Renal cortical epithelial cell (primary cell): ENCODE data around the gene ANK3. TPM values are rescaled to one million over a fixed set of nuclear protein-coding genes. Genes with fewer than 3 reads are reported as not detected.

Source experiments
- DNase-seq: peaks from one replicate; pipeline ENCODE4 v3.0.0-alpha.2; 2011; ENCODE audit warnings: low read depth
- total RNA-seq: library from RNA; depleted of rRNA; stranded (reverse); fragments of >200 nt; gene quantifications from 2 replicates; pipeline ENCODE4 v1.2.3, GENCODE V29; 2014

ANK3 gene
- total RNA-seq, 1 donor from 2014 or later = 68.6 TPM

DNA sequence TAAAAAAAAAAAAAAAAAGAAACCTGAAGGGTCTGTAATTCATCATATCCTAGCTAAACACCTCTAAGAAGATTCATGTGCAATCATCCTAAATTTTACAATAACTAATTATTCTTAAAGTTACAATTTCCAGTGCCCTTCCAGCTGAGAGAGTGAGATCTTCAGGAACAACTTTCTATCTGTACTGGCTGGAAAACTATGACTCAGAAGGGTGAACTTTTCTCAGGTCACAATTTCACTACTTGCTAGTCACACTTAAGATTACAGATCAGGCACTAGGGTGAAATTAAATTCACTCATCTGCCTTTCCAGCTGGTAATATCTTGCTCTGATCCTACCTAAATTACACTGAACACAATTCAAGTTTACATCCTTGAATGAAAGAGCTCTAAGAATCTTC is 158.8 kb downstream of the ANK3 start:
- peak; percentile 66 for DNase-seq

DNA sequence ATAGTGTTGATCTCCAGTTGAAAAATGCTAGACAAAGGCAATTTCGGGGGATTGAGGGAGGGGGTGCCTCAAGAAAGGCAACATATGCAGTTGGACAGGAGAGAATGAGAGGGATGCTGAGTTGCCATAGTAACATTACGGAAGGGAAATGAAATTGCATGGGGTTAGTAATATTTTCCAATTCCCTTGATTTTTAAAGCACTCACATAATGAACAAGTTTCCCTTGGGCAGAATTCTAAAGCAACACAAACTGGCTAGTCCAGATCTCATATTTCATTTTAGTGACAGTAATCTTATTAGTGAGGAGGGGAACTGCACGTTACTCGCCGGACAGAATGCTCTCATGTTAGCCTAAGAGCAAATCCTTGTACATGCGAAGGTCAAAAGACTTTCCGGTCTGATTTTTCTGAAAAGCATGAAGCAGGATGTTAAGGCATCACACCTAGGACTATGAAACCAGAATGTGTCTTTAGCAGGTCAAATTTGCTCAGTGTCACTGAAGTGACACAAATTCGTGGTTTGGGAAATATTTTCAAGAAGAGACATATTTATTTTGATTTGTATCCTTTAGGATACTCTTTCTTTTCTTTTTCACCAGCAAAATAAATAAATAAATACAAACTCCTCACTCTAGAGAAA is 165.5 kb downstream of the ANK3 start:
- DNase-seq = no peak

DNA sequence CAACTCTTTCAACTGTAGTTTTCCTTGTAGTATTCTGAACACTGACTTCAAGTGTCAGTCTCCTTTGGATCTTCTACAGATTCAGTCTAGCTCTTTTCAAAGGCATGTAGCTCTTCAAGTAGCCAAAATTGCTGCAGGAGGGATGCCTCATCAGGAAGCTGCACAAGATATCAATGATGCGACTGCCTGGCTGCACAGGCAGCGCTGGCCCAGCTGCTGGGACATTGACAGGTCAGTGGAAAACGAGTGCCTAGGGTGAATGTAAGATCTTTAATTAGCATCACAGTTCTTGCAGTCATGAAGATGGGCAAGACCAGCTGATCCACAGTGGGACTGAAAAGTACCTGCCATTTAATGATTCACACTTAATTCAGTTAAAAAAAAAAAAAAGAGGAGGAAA is 167.6 kb downstream of the ANK3 start:
- DNase-seq = no peak

DNA sequence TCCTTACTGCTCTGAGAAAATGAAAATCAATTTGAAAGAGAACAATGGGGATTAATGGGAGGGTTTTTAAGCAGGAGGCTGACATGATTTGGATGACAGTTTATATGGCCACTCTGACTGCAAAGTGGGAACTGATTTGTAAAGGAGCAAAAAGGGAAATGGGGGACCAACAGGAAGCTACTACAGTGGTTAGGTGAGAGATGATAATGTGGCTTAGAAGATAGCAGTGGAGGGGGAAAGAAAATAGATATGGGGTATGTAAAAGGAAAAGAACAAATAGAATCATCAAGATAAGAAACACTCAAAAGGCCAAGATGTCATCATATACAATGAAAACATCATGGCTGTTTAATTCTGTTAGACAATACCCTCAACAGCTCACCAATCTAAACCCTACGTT is 177.5 kb downstream of the ANK3 start:
- no peak for DNase-seq

DNA sequence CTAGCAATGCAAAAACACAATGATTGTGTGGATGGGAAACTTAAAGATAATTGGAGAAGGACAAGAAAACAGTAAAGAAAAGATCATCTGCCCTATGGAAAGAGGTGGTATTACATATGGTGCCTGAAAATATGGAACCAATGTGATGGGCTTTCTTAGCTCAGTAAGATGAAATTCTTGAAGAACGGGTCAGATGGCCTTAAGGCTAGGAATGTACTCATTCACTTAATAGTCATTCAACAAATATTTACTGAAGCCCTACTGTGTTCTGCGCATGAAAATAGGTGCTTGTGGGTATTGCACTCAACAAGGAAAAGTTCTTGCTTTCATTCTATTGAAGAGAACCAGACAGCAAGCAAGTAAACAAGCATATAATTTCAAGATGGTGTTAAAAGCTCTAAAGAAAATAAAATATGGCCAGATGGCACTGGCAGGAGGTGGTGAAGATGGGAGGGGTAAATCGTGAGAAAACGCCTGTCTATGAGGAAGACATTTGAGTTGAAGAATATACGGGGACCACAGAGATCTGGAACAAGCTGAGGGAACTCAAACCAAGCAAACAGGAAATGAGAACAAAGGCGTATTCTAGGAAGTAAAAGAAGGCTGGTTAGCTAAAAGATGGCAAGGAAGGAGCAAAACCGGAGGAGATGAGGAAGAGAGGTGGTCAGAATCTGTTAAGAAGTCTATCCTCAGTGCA is 179.7 kb downstream of the ANK3 start:
- peak; percentile 6 for DNase-seq

DNA sequence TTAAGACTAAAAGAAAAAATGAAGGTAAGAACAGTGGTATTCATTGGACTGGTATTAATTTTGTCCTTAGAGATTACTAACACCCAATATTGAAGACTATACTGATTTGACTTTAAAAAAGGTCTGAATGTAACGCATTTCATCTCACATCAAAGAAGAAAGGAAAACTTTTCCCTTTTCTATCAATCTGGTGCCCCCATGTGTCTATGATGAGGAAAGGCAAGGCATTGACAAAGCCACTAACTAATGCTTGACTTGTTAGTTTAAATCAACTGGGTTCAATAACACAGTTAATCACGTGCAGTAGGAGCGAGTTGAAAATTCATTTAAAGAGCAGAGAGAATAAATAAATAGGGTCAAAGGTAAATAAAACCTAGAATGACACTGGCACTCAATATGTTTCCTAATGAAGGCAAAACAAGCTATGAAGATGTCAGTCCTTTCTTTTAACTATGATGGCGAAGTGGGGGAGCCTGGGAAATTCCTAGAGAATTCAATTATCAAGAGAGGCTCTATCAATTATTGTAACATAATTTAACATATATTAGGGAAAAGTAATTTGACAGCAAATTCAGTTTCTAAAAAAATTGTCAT is 180.9 kb downstream of the ANK3 start:
- DNase-seq = peak; percentile 54

DNA sequence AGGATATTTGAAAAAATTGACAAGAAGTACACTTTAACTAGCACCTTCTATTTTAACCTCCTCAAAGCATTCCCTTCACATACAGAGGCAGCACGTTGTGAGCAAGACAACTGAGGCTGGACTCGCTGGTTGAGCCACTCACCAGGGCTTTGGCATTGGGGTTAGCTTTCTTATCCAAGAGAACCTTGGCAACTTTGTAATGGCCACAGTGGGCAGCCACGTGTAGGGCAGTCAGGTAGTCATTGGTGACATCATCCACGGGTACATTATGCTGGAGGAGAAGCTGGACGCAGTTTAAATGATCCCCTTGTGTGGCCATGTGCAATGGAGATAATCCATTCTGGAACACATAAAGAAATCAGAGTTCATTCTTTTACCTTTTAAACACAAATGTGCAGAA is 181.8 kb downstream of the ANK3 start:
- DNase-seq = no peak

DNA sequence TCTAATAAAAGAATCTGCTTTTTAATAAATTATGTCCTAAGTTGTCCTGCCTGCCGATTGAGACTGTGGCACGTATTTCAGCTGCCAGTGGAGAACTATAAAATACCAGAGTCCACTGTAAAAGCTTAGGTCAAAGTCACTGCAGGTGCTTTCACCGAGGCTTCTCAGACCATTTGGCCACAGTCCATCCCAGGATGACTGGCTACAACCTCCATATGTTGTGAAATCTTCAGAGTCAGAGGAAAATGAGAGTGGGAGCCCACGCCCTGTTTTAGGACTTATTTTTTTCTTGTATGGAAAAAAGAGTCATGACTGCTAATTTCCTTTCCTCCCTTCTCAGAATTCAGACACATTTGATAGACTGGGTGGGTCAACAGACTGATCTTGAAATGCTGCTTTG is 182.9 kb downstream of the ANK3 start:
- peak; percentile 81 for DNase-seq

DNA sequence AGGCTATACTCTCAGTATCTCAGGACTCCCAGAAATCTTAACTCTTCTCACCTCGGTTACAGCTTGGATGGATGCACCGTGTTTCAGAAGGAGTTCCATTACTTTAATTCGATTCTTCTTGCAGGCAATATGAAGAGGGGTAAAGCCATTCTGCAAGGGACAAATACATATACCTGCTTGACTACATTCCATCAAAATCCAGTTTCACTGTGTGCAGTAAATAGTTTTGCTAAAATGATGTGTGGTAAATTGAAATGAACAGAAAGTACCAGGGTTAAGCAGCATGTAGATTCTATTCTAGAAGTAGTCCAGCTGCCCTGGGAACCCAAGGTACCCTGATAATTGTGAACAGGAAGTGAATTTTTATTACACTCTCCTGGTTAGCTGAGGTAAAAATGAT is 183.9 kb downstream of the ANK3 start:
- DNase-seq = no peak

DNA sequence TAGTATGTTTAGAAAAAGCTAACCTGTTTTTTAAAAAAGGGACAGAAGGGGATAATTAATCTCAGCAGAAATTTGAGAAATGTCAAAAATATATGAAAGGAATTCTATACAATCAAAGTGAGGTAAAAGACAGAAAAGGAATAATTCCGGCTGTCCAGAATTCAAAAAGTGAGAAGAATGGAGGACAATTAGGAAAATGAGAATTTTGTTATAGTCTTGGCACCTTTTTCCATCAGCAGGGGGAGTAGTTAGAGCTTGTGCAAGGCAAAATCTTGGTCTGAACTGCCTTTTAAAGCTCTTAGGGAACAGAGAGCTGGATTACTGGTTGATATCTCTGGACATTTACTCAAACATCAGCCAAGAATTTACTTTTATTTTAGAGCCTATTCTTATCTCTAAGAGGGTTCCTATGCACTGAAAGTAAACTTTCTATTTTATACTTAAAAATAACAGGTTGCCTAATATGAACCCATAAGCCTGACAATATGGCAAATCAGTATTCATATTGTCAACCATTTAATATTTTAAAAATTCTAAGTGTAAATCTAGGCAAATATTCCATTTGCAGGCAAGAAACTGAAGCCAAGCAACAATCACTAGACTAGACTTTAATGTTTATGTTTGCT is 185.6 kb downstream of the ANK3 start:
- peak; percentile 54 for DNase-seq

DNA sequence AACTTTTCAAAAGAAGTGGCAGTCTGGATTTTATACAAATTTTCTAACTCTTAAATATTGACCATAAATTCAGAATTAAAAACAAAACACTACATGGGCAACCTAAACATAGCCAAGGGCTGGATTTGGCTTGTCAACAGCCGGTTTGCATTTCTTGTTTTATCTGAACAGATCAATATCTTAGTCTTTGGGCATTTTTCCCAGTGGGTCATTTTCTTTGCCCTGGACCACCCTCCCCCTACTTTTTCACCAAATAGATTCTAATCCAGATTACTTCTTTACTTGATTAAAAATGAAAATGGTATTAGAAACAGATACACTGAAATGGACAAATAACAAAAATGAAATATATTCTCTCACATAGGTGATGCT is 189.0 kb downstream of the ANK3 start:
- DNase-seq = no peak

DNA sequence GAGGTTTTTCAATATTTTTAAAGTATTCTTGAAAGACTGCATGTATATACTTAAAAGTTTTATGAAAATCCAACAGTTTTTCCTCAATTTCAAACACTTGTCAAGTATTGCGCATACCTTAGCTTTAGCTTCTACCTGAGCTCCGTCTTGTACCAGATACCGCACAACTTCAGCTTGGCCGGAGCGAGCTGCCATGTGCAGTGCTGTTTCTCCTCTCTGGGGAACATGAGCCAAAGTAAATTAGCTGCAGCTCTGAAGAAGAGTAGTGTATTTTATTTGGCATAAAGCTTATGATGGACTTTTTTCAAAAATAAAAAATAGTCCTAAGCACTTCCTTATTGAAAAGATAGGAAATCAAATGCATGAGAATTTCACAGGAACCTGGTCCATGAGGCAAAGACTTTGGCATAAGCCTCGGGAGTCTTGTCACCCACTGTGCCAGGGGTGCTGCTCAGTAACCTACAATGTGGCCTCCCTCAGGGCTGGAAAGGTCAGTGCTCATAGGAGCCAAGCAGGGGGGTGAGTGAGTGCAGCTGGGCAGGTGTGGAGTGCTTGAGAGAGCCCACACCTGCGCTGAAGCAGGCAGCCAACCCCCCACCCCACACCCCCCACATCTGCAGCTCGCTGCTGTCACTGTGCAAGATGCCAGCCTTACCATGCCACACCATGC is 189.5 kb downstream of the ANK3 start:
- DNase-seq = no peak

DNA sequence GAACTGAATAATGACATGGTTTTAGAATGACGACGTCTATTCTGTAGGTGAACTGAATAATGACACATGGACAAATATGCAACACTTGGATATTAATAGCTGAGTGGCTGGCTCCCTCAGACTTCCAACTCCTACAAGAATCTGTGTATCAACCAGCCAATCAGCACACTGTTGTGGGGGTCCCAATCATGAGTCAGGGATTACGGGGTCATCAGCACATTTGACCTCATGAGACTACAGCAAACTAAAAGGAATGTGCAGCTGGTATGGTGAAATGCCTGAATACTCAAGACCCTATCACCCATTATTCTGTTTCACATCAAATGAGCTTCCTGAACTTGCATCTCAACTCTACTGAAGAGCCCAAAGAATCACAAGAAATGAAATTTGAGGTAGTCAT is 192.5 kb downstream of the ANK3 start:
- DNase-seq = no peak

DNA sequence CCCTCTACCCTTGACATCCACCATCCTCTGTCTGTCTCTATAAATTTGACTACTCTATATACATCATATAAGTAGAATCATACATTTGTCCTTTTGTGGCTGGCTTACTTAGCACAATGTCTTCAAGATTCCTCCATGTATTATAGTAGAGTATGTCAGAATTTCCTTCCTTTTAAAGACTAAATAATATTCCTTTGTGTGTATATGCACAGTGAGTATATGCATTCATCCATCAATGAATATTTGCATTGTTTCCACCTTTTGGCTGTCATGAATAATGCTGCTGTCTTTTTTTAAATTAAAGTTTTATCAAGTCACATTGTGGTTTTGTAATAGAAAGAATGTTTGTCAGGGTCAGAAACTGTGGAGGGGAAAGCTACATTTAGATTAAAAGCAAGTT is 195.3 kb downstream of the ANK3 start:
- no peak for DNase-seq

DNA sequence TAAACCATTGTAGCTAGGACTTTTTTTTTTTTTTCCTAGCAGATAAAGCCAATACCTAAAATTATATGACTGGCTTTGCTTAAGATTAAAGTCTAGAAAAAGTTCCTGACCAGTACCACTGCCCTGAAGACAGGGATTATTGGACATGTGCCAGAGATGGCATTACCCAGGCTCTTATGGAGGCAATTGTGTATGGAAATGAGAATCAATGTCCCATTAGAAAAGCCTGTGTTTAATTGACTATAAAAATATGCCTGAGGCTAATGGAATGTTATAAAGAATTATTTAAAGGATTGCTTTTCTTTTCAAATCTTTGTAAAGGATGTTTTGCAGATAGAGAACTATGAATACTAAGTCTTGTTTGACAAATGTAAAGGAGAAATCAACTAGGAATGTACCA is 196.7 kb downstream of the ANK3 start:
- no peak for DNase-seq

DNA sequence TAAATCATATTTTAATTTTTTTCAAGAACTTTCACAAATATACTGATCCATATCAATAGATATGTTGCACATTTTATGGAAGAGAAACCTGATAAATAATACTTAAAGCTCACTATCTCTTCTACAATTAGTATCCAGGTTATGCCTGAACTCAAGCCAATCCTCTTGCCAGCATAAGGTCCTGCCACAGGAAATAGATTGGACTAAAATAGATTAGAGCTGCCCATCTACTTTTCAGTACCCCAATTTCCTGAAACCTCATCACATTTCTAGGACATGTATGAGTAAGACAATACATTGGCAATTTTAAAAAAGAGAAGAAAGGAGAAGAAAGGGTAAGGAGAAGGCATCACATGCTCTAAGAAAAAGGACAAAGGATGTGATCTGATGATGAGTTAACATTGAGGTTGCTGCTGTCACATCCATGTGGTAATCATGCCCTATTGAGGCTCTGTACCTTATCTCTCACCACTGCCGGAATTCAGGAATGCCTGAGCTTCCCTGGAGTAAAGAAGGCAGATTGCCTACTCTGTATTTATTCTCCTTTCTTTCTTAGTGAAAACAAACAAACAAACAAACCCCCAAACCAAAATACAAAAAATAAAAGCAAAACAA is 199.7 kb downstream of the ANK3 start:
- DNase-seq = no peak

DNA sequence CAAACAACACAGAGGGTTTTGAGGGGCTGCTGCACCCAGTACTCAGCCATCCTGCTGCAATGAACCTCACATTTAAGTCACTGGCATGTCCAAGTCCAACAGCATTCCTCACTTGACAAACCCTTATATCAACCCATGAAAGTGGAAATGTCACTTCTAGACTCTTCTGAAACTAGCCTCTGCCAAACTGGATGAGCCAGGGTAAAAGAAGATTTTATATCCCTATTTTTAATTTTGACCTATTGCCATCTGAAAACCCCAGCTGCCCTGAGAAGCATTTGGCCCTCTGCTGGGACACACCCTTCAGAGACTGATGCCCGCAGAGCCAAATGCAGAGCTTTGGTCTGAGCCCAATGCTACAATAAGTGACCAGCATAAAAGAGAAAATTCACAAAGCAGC is 201.1 kb downstream of the ANK3 start:
- DNase-seq = no peak

DNA sequence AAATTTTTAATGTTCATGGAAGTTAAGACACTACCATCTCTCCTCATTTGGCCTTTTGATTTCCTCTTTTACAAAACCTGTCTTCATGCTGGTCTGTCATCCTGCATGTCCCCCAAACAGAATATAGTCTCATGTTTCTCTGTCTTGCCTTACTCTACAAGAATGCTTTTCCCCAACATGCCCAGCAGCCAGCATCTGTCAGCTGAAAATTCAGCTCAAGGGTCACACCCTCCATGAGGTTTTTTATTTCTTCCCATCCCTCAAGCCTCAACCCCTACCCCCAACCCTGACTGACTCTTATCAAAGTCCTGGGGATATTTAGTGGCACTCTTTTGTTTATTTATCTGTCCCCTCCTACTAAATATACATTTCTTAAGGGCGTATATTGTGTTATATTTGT is 202.0 kb downstream of the ANK3 start:
- DNase-seq = no peak

DNA sequence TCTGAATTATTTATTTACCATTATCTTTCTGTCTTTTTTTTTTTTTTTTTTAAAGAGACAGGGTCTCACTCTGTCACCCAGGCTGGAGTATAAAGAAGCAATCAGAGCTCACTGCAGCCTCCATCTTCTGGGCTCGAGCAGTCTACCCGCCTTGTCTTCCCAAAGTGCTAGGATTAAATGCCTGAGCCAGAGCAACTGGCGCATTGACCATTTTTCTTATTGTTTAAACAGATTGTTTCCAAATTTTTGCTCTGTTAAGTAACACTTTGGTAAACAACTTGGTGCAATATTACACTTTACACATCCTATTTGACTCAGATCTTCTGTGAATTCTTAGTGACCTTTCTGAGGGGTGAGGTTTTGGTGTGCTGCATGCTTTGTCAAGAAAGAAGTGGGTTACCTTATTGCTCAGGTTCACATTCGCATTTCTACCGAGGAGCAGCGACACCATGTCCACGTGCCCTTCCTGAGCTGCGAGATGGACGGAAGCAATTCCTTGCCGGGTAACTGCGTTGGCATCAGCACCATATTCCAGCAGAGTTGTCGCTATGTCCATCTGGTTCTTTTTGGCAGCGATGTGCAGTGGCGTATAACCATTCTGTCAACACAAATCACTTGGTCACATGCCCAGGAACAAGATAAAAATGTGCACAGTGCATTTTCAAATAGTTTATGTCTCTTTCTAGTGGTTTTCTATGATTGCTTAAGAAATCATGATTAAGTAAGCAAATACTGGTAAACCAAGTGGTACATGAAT is 203.2 kb downstream of the ANK3 start:
- no peak for DNase-seq

DNA sequence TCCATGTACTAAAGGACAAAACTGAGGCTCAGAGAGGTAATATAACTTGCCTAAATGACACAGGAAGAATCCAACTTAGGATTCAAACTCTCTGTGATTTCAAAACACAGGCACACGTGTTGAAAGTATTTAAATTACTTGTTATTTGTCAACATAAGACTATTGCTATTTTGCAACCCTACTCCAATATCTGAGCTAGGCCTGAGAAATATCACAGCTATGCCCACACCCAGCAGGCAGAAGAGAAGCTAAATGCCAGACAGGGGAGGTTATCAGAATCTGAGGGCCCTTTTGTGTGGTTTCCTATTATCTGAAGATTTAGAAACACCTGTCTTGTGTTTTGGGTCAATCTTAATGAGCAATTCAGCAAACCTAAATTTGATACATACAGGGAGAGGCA is 204.3 kb downstream of the ANK3 start:
- DNase-seq = no peak

DNA sequence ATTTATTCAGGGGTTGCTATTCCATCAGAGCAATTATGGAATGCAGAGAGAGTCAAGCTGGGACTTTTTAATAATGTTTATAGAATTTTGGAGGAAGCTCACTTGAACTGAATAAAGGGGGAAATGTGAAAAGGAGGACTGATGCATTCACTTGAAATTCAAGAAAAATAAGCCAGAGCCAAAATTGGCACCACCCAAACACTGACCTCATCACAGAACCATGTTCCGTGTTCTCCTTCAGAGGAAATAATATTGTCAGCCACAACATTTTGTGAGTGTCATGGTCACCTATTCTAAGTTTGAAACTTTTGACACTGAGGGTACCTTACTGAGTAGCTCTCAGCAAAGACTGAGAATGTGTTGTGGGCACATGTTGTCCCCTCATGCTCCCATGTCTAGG is 207.0 kb downstream of the ANK3 start:
- no peak for DNase-seq
